ENCODE measurements around the gene TM2D3.

DNA sequence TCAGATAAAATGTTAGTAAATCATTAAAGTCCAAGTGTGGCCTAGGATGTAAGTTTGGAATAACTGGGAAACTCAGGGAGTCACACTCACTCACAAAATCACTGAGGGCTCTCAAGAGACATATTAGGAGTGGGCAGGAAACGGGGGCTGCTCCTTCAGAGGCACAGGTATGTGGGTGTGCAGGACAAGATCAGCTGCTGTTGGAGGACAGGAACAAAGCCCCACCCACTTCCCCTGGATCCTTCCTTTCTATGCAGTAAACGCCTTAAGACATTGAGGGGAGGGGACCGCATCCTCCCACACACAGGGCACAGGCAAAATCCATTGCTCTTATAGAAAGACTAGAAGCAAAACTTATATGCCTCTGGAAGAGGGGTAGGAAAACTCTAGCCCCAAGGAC lies 30.2 kb downstream of the TM2D3 start:
- no peak for TF ChIP-seq POLR2A (IDR thresholded peaks at IDR 0.05)
- TF ChIP-seq, protein P1, sequence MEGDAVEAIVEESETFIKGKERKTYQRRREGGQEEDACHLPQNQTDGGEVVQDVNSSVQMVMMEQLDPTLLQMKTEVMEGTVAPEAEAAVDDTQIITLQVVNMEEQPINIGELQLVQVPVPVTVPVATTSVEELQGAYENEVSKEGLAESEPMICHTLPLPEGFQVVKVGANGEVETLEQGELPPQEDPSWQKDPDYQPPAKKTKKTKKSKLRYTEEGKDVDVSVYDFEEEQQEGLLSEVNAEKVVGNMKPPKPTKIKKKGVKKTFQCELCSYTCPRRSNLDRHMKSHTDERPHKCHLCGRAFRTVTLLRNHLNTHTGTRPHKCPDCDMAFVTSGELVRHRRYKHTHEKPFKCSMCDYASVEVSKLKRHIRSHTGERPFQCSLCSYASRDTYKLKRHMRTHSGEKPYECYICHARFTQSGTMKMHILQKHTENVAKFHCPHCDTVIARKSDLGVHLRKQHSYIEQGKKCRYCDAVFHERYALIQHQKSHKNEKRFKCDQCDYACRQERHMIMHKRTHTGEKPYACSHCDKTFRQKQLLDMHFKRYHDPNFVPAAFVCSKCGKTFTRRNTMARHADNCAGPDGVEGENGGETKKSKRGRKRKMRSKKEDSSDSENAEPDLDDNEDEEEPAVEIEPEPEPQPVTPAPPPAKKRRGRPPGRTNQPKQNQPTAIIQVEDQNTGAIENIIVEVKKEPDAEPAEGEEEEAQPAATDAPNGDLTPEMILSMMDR (IDR thresholded peaks at IDR 0.05): no peak

All from prostate gland (tissue), 2 donors.